Measurements from ENCODE around the gene CERS4. TPM values are rescaled to one million over a fixed set of nuclear protein-coding genes. Genes with fewer than 3 reads are reported as not detected.

Gene CERS4
- total and polyA plus RNA-seq, 2 experiments from 2014 or later: 68.5 to 109 TPM

GRCh38 chr19:8208119-8208921 is 850 bp upstream of the CERS4 start:
- Histone ChIP-seq H3K9me2 (ENCODE audit: insufficient read depth) (no peaks in the 10 kb centered on the region), H3K4me2 (peak overlapping the region; percentile 97), H3K36me3 (ENCODE audit: insufficient read depth) (no peaks in the 10 kb centered on the region), H3K27ac (ENCODE audit: low read depth) (peak overlapping the region; percentile 97), H2AFZ (peak overlapping the region; percentile 69; the same call in 1 of the 2 replicates), H4K20me1 (replicated peaks; ENCODE audit: insufficient read depth) (peaks cover 18% of the 10 kb centered on the region), H3F3A (replicated peaks; ENCODE audit: low read depth) (peaks cover 16% of the 10 kb centered on the region), H3K27me3 (ENCODE audit: insufficient read depth) (no peaks in the 10 kb centered on the region), H3K79me2 (replicated peaks; ENCODE audit: insufficient read depth) (peaks cover 38% of the 10 kb centered on the region), H3K4me3 (peak overlapping the region; percentile 78), H3K4me1 (ENCODE audit: insufficient read depth) (peaks cover 42% of the 10 kb centered on the region)
- ATAC-seq (peak; percentile 14), DNase-seq (ENCODE audit: low spot score) (peak; percentile 69)
- no peaks in the 10 kb centered on the region; the same call in 2 of the 3 replicates for H3K9me3 Mint-ChIP-seq
- peak overlapping the region; percentile 89 for H3K27ac Mint-ChIP-seq
- peak overlapping the region; percentile 79 for H3K4me3 Mint-ChIP-seq
- no peak for TF ChIP-seq EZH2phosphoT487 (IDR thresholded peaks at IDR 0.05; ENCODE audit: unreplicated experiment)
- no peak for TF ChIP-seq ZNF331 (CRISPR knock-in tag; IDR thresholded peaks at IDR 0.05; ENCODE audit: low read depth)
- TF ChIP-seq CREB1 (CRISPR knock-in tag; IDR thresholded peaks at IDR 0.05; ENCODE audit: low read depth): no peak
- TF ChIP-seq ZNF114 (CRISPR knock-in tag; IDR thresholded peaks at IDR 0.05): no peak
- no peak for TF ChIP-seq ZNF462 (CRISPR knock-in tag; IDR thresholded peaks at IDR 0.05)
- TF ChIP-seq CTCF (conservative IDR thresholded peaks at IDR 0.05; ENCODE audit: low read depth in 2 of 2): no peak
- no peak for TF ChIP-seq EZH2 (IDR thresholded peaks at IDR 0.05; ENCODE audit: low read depth, unreplicated experiment)
- peaks cover 27% of the 10 kb centered on the region for H3K27me3 Mint-ChIP-seq (ENCODE audit: insufficient read depth, low read depth, poor library complexity)
- peaks cover 56% of the 10 kb centered on the region for H3K4me1 Mint-ChIP-seq
- H3K36me3 Mint-ChIP-seq (ENCODE audit: low read depth): peaks cover 9% of the 10 kb centered on the region
